IPS-11a (cell line): Measurements from ENCODE around the gene CDH26.

Experiments used
- H3K4me3 ChIP-seq: one replicate; pipeline ENCODE4 v1.5.1; 2013; ENCODE audit warnings: low read depth, low read length, control low read depth

CDH26 gene

DNA sequence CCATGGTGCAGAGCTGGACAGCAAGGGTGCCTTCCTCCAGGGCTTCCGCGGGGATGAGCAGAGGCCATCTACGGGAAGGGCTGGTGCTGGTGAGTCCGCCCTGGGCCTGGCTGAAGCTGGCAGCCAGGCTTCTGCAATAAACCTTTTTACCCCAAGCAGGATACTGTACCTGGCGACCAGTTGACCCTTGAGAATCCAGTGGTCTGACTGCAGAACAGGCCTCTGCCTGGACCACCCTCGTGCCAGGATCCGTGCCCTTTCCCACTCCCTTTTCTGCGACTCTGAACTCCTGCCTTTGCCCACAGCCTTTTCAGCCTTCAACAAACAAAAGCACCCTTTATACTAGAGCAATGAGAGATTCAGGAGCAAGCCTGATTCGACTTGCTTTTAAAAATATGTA lies 18.9 kb downstream of the CDH26 start:
- H3K4me3 ChIP-seq, result no peak overlapping the region

DNA sequence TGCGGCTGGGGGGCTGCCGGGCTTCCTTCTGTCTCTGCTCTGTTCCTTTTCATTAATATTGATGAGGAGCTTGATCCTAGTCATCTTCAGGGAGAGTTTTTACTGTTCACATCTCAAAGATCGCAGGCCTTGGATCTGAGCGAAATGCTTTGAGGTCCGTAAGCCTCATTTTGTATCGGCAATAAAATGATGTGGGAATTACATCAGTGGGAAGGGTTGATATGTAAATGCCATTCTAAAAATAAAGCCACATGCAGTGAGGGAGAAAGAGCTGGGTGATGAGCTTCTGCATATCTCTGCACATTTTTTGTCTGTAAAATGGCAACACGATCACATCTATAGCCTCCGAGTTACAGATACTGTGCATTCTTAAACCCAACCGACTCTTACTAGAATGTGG lies 24.9 kb downstream of the CDH26 start:
- H3K4me3 ChIP-seq, result no peak overlapping the region

GRCh38 chr20:59984541-59984940 lies 26.3 kb downstream of the CDH26 start:
- no peak overlapping the region for H3K4me3 ChIP-seq

GRCh38 chr20:59985164-59985563 lies 26.9 kb downstream of the CDH26 start:
- no peak overlapping the region for H3K4me3 ChIP-seq

DNA sequence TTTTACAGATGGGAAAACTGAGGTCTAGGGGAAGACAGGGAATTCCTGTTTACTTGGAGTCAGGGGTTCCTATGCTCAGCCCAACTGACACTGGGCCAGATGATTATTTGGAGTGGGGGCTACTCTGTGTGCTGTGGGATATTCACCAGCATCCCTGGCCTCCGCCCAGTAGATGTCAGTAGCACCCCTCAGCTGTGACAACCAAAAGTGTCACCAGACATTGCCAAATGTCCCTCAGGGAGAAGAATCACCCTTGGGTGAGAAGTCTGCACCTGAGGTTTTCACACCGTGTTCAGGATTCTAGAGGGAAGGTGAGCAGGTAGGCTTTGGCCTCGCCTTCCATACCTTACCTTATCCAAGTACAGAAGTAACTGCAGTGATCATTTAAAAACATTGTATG lies 27.6 kb downstream of the CDH26 start:
- H3K4me3 ChIP-seq, result no peak overlapping the region

- H3K4me3 ChIP-seq, result no peak overlapping the region
Observed at GRCh38 chr20:59987135-59987534, 28.9 kb downstream of the CDH26 start.

DNA sequence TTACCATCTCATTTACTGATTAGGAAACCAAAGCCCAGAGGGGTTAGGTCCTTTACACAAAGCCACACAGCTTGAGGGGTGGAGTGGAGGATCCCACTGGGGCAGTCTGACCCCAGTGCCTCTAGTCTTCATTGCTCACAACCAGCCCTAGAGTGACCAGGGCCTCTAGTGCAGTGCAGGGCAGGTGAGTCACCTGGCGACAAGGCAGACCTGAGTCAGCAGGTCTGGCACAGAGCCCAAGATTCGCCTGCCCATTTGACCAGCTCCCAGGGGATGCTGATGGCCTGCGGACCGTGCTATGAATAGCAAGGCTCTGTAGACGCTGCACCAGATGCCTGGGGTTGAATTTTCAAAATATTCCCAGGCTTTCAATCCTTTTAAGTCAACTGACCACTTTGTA lies 29.9 kb downstream of the CDH26 start:
- H3K4me3 ChIP-seq, result no peak overlapping the region

GRCh38 chr20:59992526-59993084 lies 34.4 kb downstream of the CDH26 start:
- H3K4me3 ChIP-seq, result no peak overlapping the region

GRCh38 chr20:59993736-59994430 lies 35.7 kb downstream of the CDH26 start:
- peak overlapping the region; percentile 9 for H3K4me3 ChIP-seq

DNA sequence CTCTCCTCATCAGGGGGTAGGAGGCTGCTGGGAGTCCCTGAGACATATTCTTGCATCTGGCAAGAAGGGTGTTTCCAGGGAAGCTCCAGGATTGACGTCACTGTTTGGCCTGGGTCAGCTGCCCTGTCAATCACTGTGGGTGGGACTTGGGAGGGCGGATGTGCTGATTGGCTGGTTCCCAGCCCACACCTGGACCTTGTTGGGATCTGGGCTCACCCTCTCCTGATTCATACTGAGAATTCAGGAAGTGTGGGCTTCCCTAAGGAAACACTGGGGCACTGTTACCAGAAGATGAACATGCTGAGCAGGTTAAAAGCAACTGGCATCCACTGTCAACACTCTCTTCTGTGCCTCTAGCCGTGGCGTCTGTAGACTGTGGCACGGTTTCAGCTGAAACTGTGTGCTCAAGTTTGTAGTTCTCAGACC lies 36.5 kb downstream of the CDH26 start:
- peak overlapping the region; percentile 9 for H3K4me3 ChIP-seq

- H3K4me3 ChIP-seq, result no peak overlapping the region
Observed at GRCh38 chr20:59996108-59996507, 37.9 kb downstream of the CDH26 start.

- H3K4me3 ChIP-seq, result no peak overlapping the region
Observed at GRCh38 chr20:59997896-59998295, 39.7 kb downstream of the CDH26 start.

DNA sequence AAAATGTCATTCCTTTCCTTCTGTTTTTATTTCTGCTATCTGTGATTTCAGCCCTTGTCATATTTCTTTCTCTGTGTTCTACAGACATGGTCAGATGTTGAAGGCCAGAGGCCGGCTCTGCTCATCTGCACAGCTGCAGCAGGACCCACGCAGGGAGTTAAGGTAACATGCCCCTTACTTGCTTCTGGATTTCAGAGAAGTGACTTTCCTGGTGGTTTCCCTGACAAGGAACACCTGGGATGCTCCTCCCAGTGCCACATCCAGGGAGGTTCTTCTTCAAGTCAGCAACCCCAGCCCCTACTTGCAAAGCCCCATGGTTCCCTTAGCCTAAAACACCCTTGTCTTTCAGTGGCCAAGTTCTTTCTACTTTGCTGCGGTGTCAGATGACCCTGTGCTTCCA lies 41.3 kb downstream of the CDH26 start:
- H3K4me3 ChIP-seq, result no peak overlapping the region

- H3K4me3 ChIP-seq, result no peak overlapping the region
Observed at GRCh38 chr20:60000271-60001042, 42.2 kb downstream of the CDH26 start.

- no peak overlapping the region for H3K4me3 ChIP-seq
Observed at GRCh38 chr20:60001108-60001507, 42.9 kb downstream of the CDH26 start.

GRCh38 chr20:60003776-60004175 lies 45.6 kb downstream of the CDH26 start:
- H3K4me3 ChIP-seq, result no peak overlapping the region

DNA sequence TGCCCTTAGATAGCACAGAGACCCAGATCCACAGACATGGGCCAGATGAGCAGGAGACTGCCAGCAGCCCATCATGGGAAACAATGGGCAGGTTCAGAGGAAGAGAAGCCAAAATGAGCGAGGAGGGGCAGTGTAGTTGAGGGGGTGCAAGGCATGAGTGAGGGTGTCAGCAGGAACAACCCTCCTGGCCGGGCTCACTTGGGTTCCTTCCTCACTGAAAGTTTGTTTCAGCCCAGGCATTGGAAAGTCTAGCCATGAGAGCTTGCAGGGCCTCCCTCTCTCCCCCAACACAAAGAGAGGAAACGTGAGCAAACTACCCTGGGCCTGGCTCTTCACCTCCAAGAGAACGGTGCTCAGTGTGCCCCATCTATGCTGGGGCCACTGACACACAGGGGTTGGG lies 48.0 kb downstream of the CDH26 start:
- H3K4me3 ChIP-seq, result no peak overlapping the region

DNA sequence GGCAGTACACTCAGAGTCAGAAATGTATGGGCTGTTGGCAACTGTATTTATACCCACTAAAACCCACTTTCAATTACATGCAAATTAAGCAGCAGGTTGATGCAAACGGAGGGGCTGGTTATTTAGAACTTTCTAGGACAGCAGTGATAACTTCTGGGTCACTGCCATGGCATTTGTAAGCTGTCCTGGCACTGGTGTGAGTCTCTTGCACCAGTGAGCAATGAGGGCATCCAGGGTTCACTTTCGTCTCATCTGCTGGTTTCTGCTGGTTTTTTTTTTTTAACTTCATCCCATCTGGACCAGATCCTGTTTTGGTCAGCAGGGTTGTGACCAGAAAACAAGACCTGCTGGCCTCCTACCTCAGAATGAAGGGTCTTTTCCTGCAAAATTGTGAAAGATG lies 49.2 kb downstream of the CDH26 start:
- no peak overlapping the region for H3K4me3 ChIP-seq

DNA sequence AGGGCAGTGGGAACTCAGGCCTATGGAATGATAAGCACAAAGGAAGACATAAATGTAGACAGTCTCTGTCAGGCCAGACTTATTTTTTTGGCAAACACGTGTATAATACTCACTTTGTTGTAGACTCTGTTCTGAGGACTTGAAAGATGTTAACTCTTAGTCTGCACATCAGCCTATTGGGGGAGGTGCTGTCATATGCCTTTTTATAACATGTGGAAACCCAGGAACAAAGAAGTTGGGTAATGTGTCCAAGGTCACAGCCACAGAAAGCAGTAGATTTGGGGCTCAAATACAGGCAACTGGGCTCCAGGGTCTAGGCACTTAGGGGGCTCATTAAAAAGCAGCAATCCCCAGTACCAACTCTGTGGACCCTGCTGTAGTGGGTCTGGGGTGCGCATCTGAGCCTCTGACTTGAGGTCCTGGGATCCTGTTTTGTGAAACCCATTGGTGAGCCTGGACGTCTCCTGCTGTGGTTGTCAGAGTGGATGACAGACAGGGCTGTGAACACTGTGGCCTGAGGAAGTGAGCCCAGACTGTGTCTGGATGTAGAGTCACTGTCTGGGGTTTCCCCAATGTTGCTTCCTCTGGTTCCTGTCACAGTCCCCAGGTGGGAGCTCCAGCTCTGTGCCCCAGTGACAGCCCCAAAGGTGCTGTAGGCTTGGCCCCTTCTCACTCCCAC lies 50.0 kb downstream of the CDH26 start:
- H3K4me3 ChIP-seq, result no peak overlapping the region

DNA sequence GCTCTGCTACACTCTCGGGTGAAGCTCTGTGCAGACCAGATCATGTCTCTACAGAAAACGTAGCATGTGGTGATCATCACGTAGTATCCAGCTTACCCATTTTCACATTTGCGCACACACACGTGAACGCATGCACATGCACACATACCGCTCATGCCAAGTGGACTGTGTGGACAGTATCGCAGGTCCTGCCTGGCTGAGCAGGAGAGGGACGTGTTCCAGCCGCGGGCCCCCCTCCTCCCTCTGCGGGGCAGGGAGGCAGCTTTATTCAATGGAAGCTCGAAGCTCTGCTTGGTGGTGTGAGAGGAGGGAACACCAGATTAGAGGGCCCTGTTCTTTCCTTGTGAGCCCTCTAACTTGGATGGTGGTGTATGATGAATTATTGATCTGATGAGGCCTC lies 51.1 kb downstream of the CDH26 start:
- H3K4me3 ChIP-seq, result no peak overlapping the region

GRCh38 chr20:60009826-60010616 lies 51.8 kb downstream of the CDH26 start:
- H3K4me3 ChIP-seq, result no peak overlapping the region
